BLaER1 (cell line): ENCODE data around the gene CEP162.
"Not testable (repeated sequence)": the region's sequence is repeated elsewhere in the genome, so short reads cannot be mapped to it uniquely, and the experiment has no call there.

Experiments used
- H3K27ac ChIP-seq: shearing (Covaris generic); formaldehyde crosslinking; 2 replicates; pipeline ENCODE4 v1.8.1; 2022
- H3K27me3 ChIP-seq: shearing (Covaris generic); formaldehyde crosslinking; 2 replicates; pipeline ENCODE4 v1.8.1; 2022
- H3K36me3 ChIP-seq: shearing (Covaris generic); formaldehyde crosslinking; 2 replicates; pipeline ENCODE4 v1.8.1; 2022
- H3K4me1 ChIP-seq: shearing (Covaris generic); formaldehyde crosslinking; 2 replicates; pipeline ENCODE4 v1.8.1; 2022
- H3K4me2 ChIP-seq: shearing (Covaris generic); formaldehyde crosslinking; 2 replicates; pipeline ENCODE4 v1.8.1; 2022
- H3K4me3 ChIP-seq: shearing (Covaris generic); formaldehyde crosslinking; 2 replicates; pipeline ENCODE4 v1.8.1; 2022
- H3K9ac ChIP-seq: shearing (Covaris generic); formaldehyde crosslinking; 2 replicates; pipeline ENCODE4 v1.8.1; 2022
- H3K9me3 ChIP-seq: shearing (Covaris generic); formaldehyde crosslinking; 2 replicates; pipeline ENCODE4 v1.8.1; 2022
- H4K20me1 ChIP-seq: shearing (Covaris generic); formaldehyde crosslinking; 2 replicates; pipeline ENCODE4 v1.8.1; 2022
- Cebpa-rat ChIP-seq: shearing (Covaris generic); IDR thresholded peaks from 2 replicates; pipeline ENCODE4 v1.8.1; 2022

The CEP162 gene

DNA sequence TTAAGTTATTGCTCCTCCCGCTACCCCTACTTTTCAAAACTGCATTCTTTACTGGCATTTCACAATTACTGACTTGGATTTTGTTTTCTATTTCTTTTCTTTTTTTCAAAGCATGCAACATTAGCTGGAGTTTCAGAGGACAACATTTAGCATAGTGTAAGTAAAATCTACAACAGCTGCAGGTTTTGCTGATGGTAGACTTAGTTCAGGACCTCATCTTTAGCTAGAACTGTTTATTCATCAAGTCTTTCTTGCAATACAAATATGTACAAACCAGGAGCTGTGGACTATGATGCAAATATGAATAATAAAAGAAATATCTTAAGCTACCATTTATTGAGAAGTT lies 728 bp upstream of the CEP162 start:
- no peaks in the 10 kb centered on the region for H4K20me1 ChIP-seq
- H3K4me2 ChIP-seq: peak overlapping the region; percentile 48; the same call in 1 of the 2 replicates
- no peaks in the 10 kb centered on the region for H3K9me3 ChIP-seq
- no peaks in the 10 kb centered on the region for H3K36me3 ChIP-seq
- no peaks in the 10 kb centered on the region for H3K27me3 ChIP-seq
- H3K4me1 ChIP-seq: 0 out of 2 replicates have a peak, but pooled peaks cover 12% of the 10 kb centered on the region
- peak overlapping the region; percentile 65; the same call in 1 of the 2 replicates for H3K9ac ChIP-seq
- no peak for TF ChIP-seq Cebpa-rat
- H3K27ac ChIP-seq: no peak overlapping the region
- peak overlapping the region; percentile 72 for H3K4me3 ChIP-seq

DNA sequence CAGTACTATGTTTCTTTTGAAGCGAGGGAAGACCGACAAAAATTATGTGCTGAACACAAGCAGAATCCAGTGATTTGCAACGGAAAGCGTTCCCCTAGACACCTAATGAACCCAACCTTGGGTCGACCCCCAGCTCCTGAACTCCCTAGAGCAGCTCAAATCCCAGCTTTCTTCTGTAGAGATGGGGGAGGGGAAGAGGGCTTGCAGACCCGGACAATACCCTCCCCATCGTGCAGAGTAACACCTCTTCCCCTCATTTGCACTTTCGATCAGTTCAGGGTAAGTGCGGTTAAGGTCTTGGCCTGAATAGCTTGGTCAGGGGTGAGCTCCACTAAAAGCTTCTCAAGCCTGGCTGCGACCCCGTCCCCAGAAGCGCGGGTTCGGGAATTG lies 404 bp downstream of the CEP162 start:
- Histone ChIP-seq H3K9me3 (no peaks in the 10 kb centered on the region), H4K20me1 (no peaks in the 10 kb centered on the region), H3K4me1 (0 out of 2 replicates have a peak, but pooled peaks cover 12% of the 10 kb centered on the region), H3K27ac (no peak overlapping the region), H3K36me3 (no peaks in the 10 kb centered on the region), H3K9ac (peak overlapping the region; percentile 65; the same call in 1 of the 2 replicates), H3K4me2 (peak overlapping the region; percentile 85), H3K27me3 (no peaks in the 10 kb centered on the region), H3K4me3 (peak overlapping the region; percentile 72)
- no peak for TF ChIP-seq Cebpa-rat

DNA sequence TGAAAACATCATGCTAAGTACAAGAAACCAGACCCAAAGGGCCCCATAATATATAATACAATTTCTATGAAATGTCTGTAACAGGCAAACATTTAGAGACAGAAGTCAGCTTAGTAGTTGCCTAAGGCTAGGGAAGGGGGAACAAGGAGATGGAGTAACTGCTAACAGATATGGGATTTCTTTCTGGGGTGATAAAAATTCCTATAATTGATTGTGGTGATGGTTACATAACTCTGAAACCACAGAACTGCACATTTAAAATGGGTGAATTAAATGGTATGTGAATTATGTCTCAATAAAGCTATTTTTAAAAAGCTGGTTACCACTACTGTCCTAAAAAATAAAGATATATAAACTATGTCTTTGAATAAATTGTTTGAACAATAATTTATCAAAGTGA lies 3.2 kb downstream of the CEP162 start:
- H3K9ac ChIP-seq: no peak overlapping the region
- no peaks in the 10 kb centered on the region for H3K9me3 ChIP-seq
- H3K27ac ChIP-seq: no peak overlapping the region
- no peaks in the 10 kb centered on the region for H3K27me3 ChIP-seq
- no peak overlapping the region for H3K4me2 ChIP-seq
- H4K20me1 ChIP-seq: no peaks in the 10 kb centered on the region
- no peak for TF ChIP-seq Cebpa-rat
- H3K4me3 ChIP-seq: no peak overlapping the region
- 0 out of 2 replicates have a peak, but pooled peaks cover 12% of the 10 kb centered on the region for H3K4me1 ChIP-seq
- no peaks in the 10 kb centered on the region for H3K36me3 ChIP-seq

DNA sequence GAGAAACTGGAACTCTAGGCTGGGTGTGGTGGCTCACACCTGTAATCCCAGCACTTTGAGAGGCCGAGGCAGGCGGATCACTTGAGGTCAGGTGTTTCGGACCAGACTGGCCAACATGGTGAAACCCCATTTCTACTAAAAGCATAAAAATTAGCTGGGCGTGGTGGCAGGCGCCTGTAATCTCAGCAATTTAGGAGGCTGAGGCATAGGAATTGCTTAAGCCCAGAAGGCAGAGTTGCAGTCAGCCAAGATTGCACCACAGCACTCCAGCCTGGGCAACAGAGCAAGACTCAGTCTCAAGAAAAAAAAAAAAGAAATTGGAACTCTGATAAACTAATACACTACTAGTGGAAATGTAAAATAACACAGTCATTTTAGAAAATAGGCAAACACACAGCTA lies 3.8 kb downstream of the CEP162 start:
- H3K4me2 ChIP-seq, H3K27ac ChIP-seq, H3K9ac ChIP-seq, H3K36me3 ChIP-seq, H3K4me3 ChIP-seq, H3K27me3 ChIP-seq, H3K9me3 ChIP-seq, H4K20me1 ChIP-seq: not testable (repeated sequence)
- H3K4me1 ChIP-seq: 0 out of 2 replicates have a peak, but pooled peaks cover 12% of the 10 kb centered on the region

DNA sequence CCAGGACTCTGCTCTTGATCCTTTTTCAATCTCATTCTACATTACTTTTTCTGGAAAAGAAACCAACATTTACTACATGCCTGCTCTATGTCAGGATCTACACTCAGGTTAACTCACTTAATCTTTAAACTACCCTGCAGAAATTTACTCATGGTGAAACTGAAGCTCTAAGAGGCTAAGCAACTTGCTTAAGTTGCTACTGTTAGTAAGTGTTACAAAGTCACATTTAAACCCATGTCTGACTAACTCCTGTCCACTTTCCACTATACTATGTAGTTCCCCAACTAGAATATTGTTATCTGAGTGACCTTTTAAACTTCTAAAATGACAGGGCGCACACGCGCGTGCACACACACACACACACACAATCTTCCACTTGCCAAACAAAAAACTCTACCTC lies 5.0 kb downstream of the CEP162 start:
- no peak overlapping the region for H3K27ac ChIP-seq
- H3K27me3 ChIP-seq: no peaks in the 10 kb centered on the region
- H3K9ac ChIP-seq: no peak overlapping the region
- TF ChIP-seq Cebpa-rat: no peak
- H3K4me2 ChIP-seq: no peak overlapping the region
- 0 out of 2 replicates have a peak, but pooled peaks cover 12% of the 10 kb centered on the region for H3K4me1 ChIP-seq
- no peaks in the 10 kb centered on the region for H3K9me3 ChIP-seq
- no peak overlapping the region for H3K4me3 ChIP-seq
- no peaks in the 10 kb centered on the region for H3K36me3 ChIP-seq
- H4K20me1 ChIP-seq: no peaks in the 10 kb centered on the region

DNA sequence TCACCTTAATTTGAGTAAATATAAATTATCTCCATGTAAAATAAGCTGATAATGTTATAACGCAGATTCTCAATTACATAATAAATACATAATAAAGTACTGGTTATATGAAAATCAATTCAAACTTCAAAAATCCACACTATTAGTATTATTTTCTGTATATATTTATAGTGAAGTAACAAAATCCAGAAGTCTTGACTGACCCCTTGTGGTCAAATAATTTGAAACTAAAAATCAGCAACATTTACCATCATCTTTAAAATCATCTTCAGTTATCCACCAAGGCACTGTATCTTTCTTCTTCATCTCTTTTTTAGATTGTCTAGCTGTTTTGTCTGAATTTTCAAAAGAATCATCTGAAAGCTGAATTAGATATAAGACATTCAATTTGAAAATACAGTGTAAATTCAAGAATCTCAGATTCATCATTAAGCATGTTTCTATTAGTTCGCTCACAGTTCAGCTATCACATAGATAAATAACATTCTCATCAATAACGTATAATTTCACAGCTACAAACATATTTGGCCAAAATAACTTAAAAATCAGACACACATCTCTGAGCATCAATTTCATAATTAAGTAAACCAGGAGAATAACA lies 6.5 kb downstream of the CEP162 start:
- Histone ChIP-seq H3K9ac (no peak overlapping the region), H3K4me1 (0 out of 2 replicates have a peak, but pooled peaks cover 1% of the 10 kb centered on the region), H3K36me3 (no peaks in the 10 kb centered on the region), H4K20me1 (no peaks in the 10 kb centered on the region), H3K27me3 (no peaks in the 10 kb centered on the region), H3K9me3 (no peaks in the 10 kb centered on the region), H3K4me3 (no peak overlapping the region), H3K4me2 (no peak overlapping the region), H3K27ac (no peak overlapping the region)
- no peak for TF ChIP-seq Cebpa-rat

DNA sequence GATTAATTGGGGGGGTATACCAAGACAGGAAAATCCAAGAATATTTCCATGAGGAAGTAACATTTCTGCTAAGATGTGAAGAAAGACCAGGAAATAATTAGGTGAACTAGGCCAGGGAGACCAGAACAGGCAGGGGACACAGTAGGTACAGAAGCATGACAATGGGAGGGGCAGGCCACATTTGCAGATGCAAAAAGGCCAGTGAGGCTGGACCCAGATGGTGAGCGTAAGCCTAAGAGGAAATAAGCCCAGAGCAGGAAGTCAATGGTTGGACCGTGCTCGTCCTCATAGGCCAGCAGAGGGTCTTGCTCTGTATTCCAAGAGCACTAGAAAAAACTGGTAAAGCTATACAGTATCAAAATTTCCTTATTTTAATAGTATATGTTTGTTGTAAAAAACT lies 9.4 kb downstream of the CEP162 start:
- Histone ChIP-seq H3K27ac (no peak overlapping the region), H3K36me3 (no peaks in the 10 kb centered on the region), H3K4me1 (no peaks in the 10 kb centered on the region), H3K4me2 (no peak overlapping the region), H3K27me3 (no peaks in the 10 kb centered on the region), H4K20me1 (no peaks in the 10 kb centered on the region), H3K4me3 (no peak overlapping the region), H3K9me3 (no peaks in the 10 kb centered on the region), H3K9ac (no peak overlapping the region)
- TF ChIP-seq Cebpa-rat: no peak

DNA sequence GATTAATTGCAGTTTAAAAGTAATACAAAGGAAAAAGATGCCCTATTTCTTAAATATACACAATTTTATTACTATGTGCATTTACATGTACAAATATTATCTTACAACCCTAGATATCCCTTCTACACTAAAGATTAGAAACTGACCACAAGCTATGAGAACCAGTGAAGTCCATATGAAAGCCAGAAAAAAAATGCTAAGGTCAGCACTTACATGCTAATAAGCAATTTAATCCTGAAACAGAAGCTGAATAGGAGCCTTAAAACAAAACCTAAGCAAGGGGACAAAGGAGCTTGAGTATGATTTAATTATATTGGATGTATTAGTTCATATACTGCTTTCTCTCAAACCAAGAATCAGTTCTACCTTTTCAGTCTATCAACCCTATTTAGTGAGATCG lies 14.2 kb downstream of the CEP162 start:
- no peaks in the 10 kb centered on the region for H3K4me1 ChIP-seq
- H3K9me3 ChIP-seq: no peaks in the 10 kb centered on the region
- H3K4me3 ChIP-seq: no peak overlapping the region
- no peaks in the 10 kb centered on the region for H3K36me3 ChIP-seq
- no peak for TF ChIP-seq Cebpa-rat
- H3K27ac ChIP-seq: no peak overlapping the region
- H3K4me2 ChIP-seq: no peak overlapping the region
- H3K27me3 ChIP-seq: no peaks in the 10 kb centered on the region
- no peaks in the 10 kb centered on the region for H4K20me1 ChIP-seq
- no peak overlapping the region for H3K9ac ChIP-seq

DNA sequence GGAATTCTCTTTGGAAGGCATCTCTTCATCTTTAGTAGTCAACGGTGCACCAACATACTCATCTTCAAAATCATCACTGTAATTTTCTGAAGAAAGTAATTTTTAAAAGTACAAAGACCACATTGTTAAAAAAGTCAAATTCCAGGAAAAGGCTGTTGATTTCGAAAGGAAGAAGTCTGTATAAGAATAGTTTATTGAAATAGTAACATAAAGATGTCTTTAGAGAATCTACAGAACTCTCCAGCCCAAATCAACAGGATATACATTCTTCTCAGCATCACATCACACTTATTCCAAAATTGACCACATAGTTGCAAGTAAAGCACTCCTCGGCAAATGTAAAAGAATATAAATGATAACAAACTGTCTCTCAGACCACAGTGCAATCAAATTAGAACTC lies 23.4 kb downstream of the CEP162 start:
- Histone ChIP-seq H3K4me2 (no peak overlapping the region), H3K4me3 (no peak overlapping the region), H3K27ac (no peak overlapping the region), H3K9me3 (no peaks in the 10 kb centered on the region), H4K20me1 (no peaks in the 10 kb centered on the region), H3K4me1 (no peaks in the 10 kb centered on the region), H3K36me3 (no peaks in the 10 kb centered on the region), H3K9ac (no peak overlapping the region), H3K27me3 (no peaks in the 10 kb centered on the region)
- TF ChIP-seq Cebpa-rat: no peak

DNA sequence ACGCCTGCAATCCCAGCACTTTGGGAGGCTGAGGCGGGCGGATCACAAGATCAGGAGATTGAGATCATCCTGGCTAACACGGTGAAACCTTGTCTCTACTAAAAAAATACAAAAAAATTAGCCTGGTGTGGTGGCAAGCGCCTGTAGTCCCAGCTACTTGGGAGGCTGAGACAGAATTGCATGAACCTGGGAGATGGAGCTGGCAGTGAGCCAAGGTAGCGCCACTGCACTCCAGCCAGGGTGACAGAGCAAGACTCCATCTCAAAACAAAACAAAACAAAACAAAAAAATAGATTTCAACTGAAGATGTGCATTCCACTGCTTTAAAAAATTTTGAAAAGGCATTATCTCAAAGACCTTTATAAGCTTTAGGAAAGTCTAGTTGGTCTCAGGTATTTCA lies 27.5 kb downstream of the CEP162 start:
- not testable (repeated sequence) for H3K9ac ChIP-seq, H3K4me3 ChIP-seq, H3K4me2 ChIP-seq, H4K20me1 ChIP-seq, H3K4me1 ChIP-seq, H3K27me3 ChIP-seq, H3K9me3 ChIP-seq, H3K27ac ChIP-seq, H3K36me3 ChIP-seq

DNA sequence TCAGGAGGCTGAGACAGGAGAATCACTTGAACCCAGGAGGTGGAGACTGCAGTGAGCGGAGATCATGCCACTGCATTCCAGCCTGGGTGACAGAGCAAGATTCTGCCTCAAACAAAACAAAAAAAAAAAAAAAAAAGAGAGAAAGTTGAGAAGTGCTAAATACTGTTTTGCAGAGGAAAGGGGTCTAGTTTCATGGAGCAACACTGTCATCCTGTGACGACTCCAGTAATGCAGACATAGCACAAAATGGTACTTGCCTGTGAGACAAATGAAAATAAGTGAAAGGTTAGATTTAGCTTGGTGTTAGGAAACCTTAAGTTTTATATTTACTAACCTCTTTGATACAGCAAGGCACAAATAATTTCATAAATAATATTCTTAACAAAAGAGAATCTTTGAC lies 29.7 kb downstream of the CEP162 start:
- Histone ChIP-seq H3K9ac (no peak overlapping the region), H3K4me2 (no peak overlapping the region), H3K4me3 (no peak overlapping the region), H3K4me1 (no peaks in the 10 kb centered on the region), H3K27ac (no peak overlapping the region), H3K36me3 (peaks cover 10% of the 10 kb centered on the region; the same call in 1 of the 2 replicates), H3K27me3 (no peaks in the 10 kb centered on the region), H4K20me1 (no peaks in the 10 kb centered on the region), H3K9me3 (no peaks in the 10 kb centered on the region)
- no peak for TF ChIP-seq Cebpa-rat
